Mucosa of descending colon (tissue), 3 donors: ENCODE results near the gene ZNF133. TPM values are rescaled to one million over a fixed set of nuclear protein-coding genes. Genes with fewer than 3 reads are reported as not detected.
"Not testable (repeated sequence)": the region's sequence is repeated elsewhere in the genome, so short reads cannot be mapped to it uniquely, and the experiment has no call there.

ENCODE experiments used
- ATAC-seq: fragments of 200-7000 bp; cut with Tn5 transposase; one replicate; pipeline ENCODE4 v1.9.1; 2020; ENCODE audit warnings: mild to moderate bottlenecking, moderate library complexity
- DNase-seq, 3 donors: peaks; one replicate each; pipeline ENCODE4 v3.0.0-alpha.2; 2020
- H3K36me3 ChIP-seq: fragments of 200-600 bp; one replicate; pipeline ENCODE4 v1.8.0; 2021; ENCODE audit warnings: low read depth, mild to moderate bottlenecking
- H3K4me1 ChIP-seq: fragments of 200-600 bp; one replicate; pipeline ENCODE4 v1.8.0; 2021; ENCODE audit warnings: low read depth, mild to moderate bottlenecking
- H3K4me3 ChIP-seq: fragments of 200-600 bp; one replicate; pipeline ENCODE4 v1.8.0; 2021; ENCODE audit warnings: mild to moderate bottlenecking
- H3K9me3 ChIP-seq: fragments of 200-600 bp; one replicate; pipeline ENCODE4 v1.8.0; 2021; ENCODE audit warnings: mild to moderate bottlenecking
- CTCF ChIP-seq: fragments of 200-600 bp; IDR thresholded peaks from one replicate; pipeline ENCODE4 v1.8.0; 2022; ENCODE audit warnings: antibody characterized with exemption, mild to moderate bottlenecking
- intact Hi-C, 2 donors: fragments of 100-400 bp; cut with DNase I in 1 of 2; cut with micrococcal nuclease in 1 of 2; formaldehyde crosslinking; loops; one replicate each; pipeline versions ENCODE4 v1.11.0 to v1.11.1; 2022; cut with DNase I, micrococcal nuclease
- long read RNA-seq, 2 donors: library from polyadenylated mRNA; unstranded; transcript quantifications; one replicate each; pipeline ENCODE4 v2.0.0, GENCODE V29; 2019 to 2021
- total RNA-seq, 3 donors: library from RNA; stranded (reverse); fragmentation: NEBNext Ultra II Directional in 2 of 3; extraction: Animal tissue kit (Norgen Biotek cat#: 25700) in 2 of 3; gene quantifications; one replicate each; pipeline versions ENCODE4 v1.2.1 to v1.2.4, GENCODE V29; 2021 to 2023
- donor health status: DM: no; HTN: no; CAD: no; lungs with moderate emphysema.
- donor health status: DM: no; HTN: no; CAD: no.
- donor health status: DM: no; HTN: yes; CAD: no.

Gene ZNF133
- 10 to 100 TPM in 2 of 3 donors, 1 to 10 TPM in 1; 6.1 to 14.3 (median 11.8) TPM for total RNA-seq
- long read RNA-seq, donor 1, partial matches to known transcripts, result 0 of 25 reads
- long read RNA-seq, donor 1, other reads (novel, unspliced or antisense), result 20 of 25 reads
- long read RNA-seq, donor 2, partial matches to known transcripts, result 0 of 3 reads
- long read RNA-seq, donor 2, other reads (novel, unspliced or antisense), result 2 of 3 reads

- intact Hi-C loops, result no loop called here
- no peak for TF ChIP-seq CTCF
- peak; percentile 97 to 100 (median 99) for DNase-seq
- H3K4me3 ChIP-seq, result peak within 1 kb of the TSS; percentile 41
- peaks cover 13% of the 10 kb centered on the region for H3K9me3 ChIP-seq
- no peaks in the 10 kb centered on the region for H3K36me3 ChIP-seq
- H3K4me1 ChIP-seq, result peaks cover 9% of the 10 kb centered on the region
- ATAC-seq, result peak; percentile 98
Observed at GRCh38 chr20:18287915-18288748, at the start of gene ZNF133. Gene ZNF133 (plus strand): TSS chr20:18288527. CDS start chr20:18305687, 17,160 bp downstream.

- intact Hi-C loops, result no loop called here
- ATAC-seq (no peak), DNase-seq (no peak)
- Histone ChIP-seq H3K36me3 (no peaks in the 10 kb centered on the region), H3K9me3 (no peaks in the 10 kb centered on the region), H3K4me1 (no peaks in the 10 kb centered on the region), H3K4me3 (no peak overlapping the region)
- TF ChIP-seq CTCF, result no peak
Observed at GRCh38 chr20:18240997-18241396, 47.3 kb upstream of the ZNF133 start.

DNA sequence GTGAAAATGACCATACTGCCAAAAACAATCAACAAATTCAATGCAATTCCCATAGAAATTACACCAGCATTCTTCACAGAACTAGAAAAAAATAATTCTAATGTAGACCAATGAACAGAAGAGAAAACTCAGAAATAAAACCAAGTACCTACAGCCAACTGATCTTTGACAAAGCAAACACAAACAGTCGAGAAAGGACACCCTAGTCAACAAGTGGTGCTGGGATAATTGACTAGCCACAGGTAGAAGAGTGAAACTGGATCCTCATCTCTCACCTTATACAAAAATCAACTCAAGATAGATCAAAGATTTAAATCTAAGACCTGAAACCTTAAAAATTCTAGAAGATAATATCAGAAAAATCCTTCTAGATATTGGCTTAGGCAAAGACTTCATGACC, 44.5 kb upstream of the ZNF133 start:
- DNase-seq, result no peak
- Histone ChIP-seq H3K9me3 (no peaks in the 10 kb centered on the region), H3K4me1 (no peaks in the 10 kb centered on the region), H3K36me3 (no peaks in the 10 kb centered on the region), H3K4me3 (no peak overlapping the region)
- ATAC-seq, result no peak
- no peak for TF ChIP-seq CTCF
- intact Hi-C loops, result no loop called here

DNA sequence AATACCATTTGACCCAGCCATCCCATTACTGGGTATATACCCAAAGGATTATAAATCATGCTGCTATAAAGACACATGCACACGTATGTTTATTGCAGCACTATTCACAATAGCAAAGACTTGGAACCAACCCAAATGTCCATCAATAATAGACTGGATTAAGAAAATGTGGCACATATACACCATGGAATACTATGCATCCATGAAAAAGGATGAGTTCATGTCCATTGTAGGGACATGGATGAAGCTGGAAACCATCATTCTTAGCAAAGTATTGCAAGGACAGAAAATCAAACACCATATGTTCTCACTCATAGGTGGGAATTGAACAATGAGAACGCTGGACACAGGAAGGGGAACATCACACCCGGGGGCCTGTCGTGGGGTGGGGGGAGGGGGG, 39.8 kb upstream of the ZNF133 start:
- H3K4me1 ChIP-seq, H3K9me3 ChIP-seq, H3K4me3 ChIP-seq, H3K36me3 ChIP-seq, ATAC-seq, intact Hi-C loops, DNase-seq: not testable (repeated sequence)

GRCh38 chr20:18250217-18250616, 38.1 kb upstream of the ZNF133 start:
- no peak for TF ChIP-seq CTCF
- intact Hi-C loops, result no loop called here
- no peak for ATAC-seq

More at GRCh38 chr20:18250217-18250616, 38.1 kb upstream of the ZNF133 start:
- DNase-seq, result no peak
- H3K9me3 ChIP-seq, result no peaks in the 10 kb centered on the region
- no peaks in the 10 kb centered on the region for H3K4me1 ChIP-seq
- H3K36me3 ChIP-seq, result no peaks in the 10 kb centered on the region
- H3K4me3 ChIP-seq, result no peak overlapping the region
